ENCODE measurements around the gene PRKAG2. TPM values are rescaled to one million over a fixed set of nuclear protein-coding genes. Genes with fewer than 3 reads are reported as not detected.

The PRKAG2 gene
- total RNA-seq, 2 donors from 2014 or later = 46.1 to 54.6 TPM

GRCh38 chr7:151774951-151775350, 102.0 kb downstream of the PRKAG2 start:
- no peak for ATAC-seq
- intact Hi-C loops (cut with DNase I, micrococcal nuclease) = no loop called here
- no peak for DNase-seq

GRCh38 chr7:151773797-151774196, 103.1 kb downstream of the PRKAG2 start:
- ATAC-seq (peak; percentile 47), DNase-seq (no peak)
- intact Hi-C loops (cut with DNase I, micrococcal nuclease) = no loop called here

- intact Hi-C loops (cut with DNase I, micrococcal nuclease) = no loop called here
- ATAC-seq (no peak), DNase-seq (no peak)
Measured at GRCh38 chr7:151770232-151770631, 106.7 kb downstream of the PRKAG2 start.

- intact Hi-C loops (cut with DNase I, micrococcal nuclease) = no loop called here
- DNase-seq = no peak
- peak; percentile 27 for ATAC-seq
Measured at GRCh38 chr7:151769188-151769821, 107.6 kb downstream of the PRKAG2 start.

GRCh38 chr7:151768805-151769187, 108.1 kb downstream of the PRKAG2 start:
- DNase-seq = no peak
- intact Hi-C loops (cut with DNase I, micrococcal nuclease) = no loop called here
- ATAC-seq = no peak

- DNase-seq (no peak), ATAC-seq (no peak)
- intact Hi-C loops (cut with DNase I, micrococcal nuclease) = no loop called here
Measured at GRCh38 chr7:151767557-151767956, 109.4 kb downstream of the PRKAG2 start.

- DNase-seq = no peak
- intact Hi-C loops (cut with DNase I, micrococcal nuclease) = no loop called here
- no peak for ATAC-seq
Measured at GRCh38 chr7:151764056-151764920, 112.6 kb downstream of the PRKAG2 start.

GRCh38 chr7:151763420-151763984, 113.4 kb downstream of the PRKAG2 start:
- no peak for ATAC-seq

GRCh38 chr7:151762583-151763245, 114.2 kb downstream of the PRKAG2 start:
- ATAC-seq (no peak), DNase-seq (no peak)
- intact Hi-C loops (cut with DNase I, micrococcal nuclease) = no loop called here

More at GRCh38 chr7:151763420-151763984, 113.4 kb downstream of the PRKAG2 start:
- DNase-seq = no peak
- intact Hi-C loops (cut with DNase I, micrococcal nuclease) = no loop called here

GRCh38 chr7:151761957-151762356, 115.0 kb downstream of the PRKAG2 start:
- DNase-seq (no peak), ATAC-seq (no peak)
- intact Hi-C loops (cut with DNase I, micrococcal nuclease) = no loop called here

GRCh38 chr7:151761231-151761630, 115.7 kb downstream of the PRKAG2 start:
- ATAC-seq = peak; percentile 81
- intact Hi-C loops (cut with DNase I, micrococcal nuclease) = no loop called here
- DNase-seq = no peak

GRCh38 chr7:151759591-151760042, 117.3 kb downstream of the PRKAG2 start:
- ATAC-seq (peak; percentile 58), DNase-seq (peak in 1 of 2 donors; percentile 44)
- intact Hi-C loops (cut with DNase I, micrococcal nuclease) = no loop called here

GRCh38 chr7:151758622-151759540, 118.0 kb downstream of the PRKAG2 start:
- DNase-seq (no peak), ATAC-seq (no peak)
- intact Hi-C loops (cut with DNase I, micrococcal nuclease) = no loop called here

GRCh38 chr7:151757274-151757673, 119.6 kb downstream of the PRKAG2 start:
- no peak for DNase-seq
- intact Hi-C loops (cut with DNase I, micrococcal nuclease) = no loop called here
- no peak for ATAC-seq

- DNase-seq (no peak), ATAC-seq (no peak)
- intact Hi-C loops (cut with DNase I, micrococcal nuclease) = no loop called here
Measured at GRCh38 chr7:151756866-151757265, 120.0 kb downstream of the PRKAG2 start.

GRCh38 chr7:151756076-151756731, 120.7 kb downstream of the PRKAG2 start:
- intact Hi-C loops (cut with DNase I, micrococcal nuclease) = no loop called here
- no peak for ATAC-seq
- DNase-seq = no peak

- intact Hi-C loops (cut with DNase I, micrococcal nuclease) = no loop called here
- ATAC-seq = peak; percentile 69
Measured at GRCh38 chr7:151755131-151755801, 121.6 kb downstream of the PRKAG2 start.

More at GRCh38 chr7:151755131-151755801, 121.6 kb downstream of the PRKAG2 start:
- peak; percentile 45 to 47 for DNase-seq
